A549 treated with Mapracorat at 1 μM for 4 hours (cell line): Measurements from ENCODE around the gene PRKCB. TPM values are rescaled to one million over a fixed set of nuclear protein-coding genes. Genes with fewer than 3 reads are reported as not detected.

ENCODE experiments used
- total RNA-seq: library from RNA; stranded (reverse); fragments of 200-300 nt; extraction: Qiagen RNA extraction; gene quantifications from 5 replicates; pipeline ENCODE4 v1.2.3, GENCODE V29; 2022

PRKCB gene
- total RNA-seq = 0.07 to 0.38 TPM (median 0.18 TPM) in 5 replicates

DNA sequence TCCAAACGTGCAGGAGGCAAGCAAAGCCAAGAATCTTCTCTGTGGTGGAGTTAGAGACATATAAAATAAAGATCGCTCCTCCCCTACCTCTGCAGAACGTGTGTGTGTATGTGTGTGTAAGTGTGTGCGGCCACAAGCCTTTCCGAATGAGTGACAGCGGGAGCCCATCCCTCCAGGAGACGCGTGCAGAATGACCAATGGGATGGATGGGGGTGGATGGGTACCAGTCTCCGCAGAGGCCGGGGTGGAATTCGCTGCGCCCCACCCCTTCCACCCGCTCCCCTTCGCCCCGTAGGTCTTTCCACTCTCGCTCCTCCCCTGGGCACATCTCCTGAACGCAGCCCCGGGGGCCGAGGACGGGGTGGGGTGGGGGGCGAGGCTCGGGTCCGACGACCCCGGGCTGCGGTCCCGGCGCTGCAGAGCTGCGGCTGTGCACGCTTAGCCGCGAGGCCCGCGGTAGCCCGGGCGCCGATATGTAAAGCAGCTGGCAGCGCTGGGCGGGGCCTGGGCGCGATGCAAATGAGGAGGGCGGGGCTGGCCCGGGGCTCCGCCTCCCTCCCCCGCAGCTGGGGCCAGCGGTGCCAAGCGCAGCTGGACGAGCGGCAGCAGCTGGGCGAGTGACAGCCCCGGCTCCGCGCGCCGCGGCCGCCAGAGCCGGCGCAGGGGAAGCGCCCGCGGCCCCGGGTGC lies at the start of gene PRKCB:
Gene PRKCB (plus strand): TSS at position 594 of the 688 bp plus-strand sequence.

DNA sequence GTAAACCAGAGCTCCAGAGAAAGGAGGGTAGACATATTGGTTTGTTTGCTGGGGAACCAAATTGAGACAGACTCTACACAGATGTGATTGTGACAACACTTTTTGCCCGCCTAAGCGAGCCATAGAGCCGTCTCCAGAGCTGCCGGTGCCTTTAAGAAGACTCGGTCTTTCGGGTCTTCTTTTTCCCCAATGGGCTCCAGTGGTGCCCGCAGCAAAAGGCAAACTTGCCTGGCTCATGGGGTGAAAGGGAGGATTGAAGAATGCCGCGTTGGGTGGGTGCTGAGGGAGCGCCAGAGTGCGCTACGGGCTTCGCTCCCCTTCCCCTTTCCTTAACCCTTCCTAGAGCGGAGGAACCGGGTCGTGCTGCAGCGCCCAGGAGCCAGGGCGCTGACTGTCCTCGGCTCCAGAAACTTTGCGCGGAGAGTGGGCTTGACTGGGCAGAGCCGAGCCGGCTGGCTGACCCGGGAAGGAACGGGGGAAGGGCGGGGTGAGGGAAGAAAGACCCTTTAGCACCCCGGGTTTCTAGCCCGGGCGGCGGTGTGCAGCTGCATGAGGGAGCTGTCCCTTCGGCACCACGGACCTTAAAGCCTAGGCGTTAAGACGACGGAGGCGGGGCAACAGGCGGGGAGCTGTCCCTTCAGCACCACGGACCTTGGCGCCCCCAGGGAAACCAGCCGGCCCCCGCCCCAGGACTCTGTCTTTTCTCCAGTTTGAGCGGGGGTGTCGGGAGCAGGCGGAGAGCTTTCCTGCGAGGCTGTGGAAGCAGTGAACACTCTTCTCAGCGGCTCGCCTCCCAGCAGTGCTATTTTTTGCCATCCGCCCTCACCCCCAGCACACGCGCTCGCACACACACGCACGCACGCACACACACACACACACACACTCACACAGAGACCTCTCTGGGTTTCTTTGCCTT lies 419.9 kb downstream of the PRKCB start, which contains the start of gene CACNG3:
Gene CACNG3 (plus strand): TSS at position 880 of the 916 bp plus-strand sequence. CDS start 420 bp downstream, outside the sequence.

Other genes with a start within 250 kb of the PRKCB start
- gene NDUFAB1, start 239.7 kb upstream of the PRKCB start, total RNA-seq = 162 to 193 TPM (median 190 TPM) in 5 replicates
- gene PALB2, start 194.7 kb upstream of the PRKCB start, total RNA-seq = 10.1 to 12.4 TPM (median 11.7 TPM) in 5 replicates
- 62.7 to 75.1 TPM (median 72.2 TPM) in 5 replicates for gene DCTN5, start 194.5 kb upstream of the PRKCB start, total RNA-seq
- gene PLK1, start 157.1 kb upstream of the PRKCB start, total RNA-seq = 153 to 166 TPM (median 160 TPM) in 5 replicates
- gene ERN2, start 122.8 kb upstream of the PRKCB start, total RNA-seq = not detected in 5 replicates
- gene CHP2, start 81.0 kb upstream of the PRKCB start, total RNA-seq = 0.08 TPM in 1 of 5 replicates, not detected in the others